Neural cell (in vitro differentiated cells): ENCODE data around the gene CDSN. TPM values are rescaled to one million over a fixed set of nuclear protein-coding genes. Genes with fewer than 3 reads are reported as not detected.

ENCODE experiments used
- H2AFZ ChIP-seq: fragments of 200-600, 300-800 bp; sonication (generic), shearing (Covaris generic); 2 replicates; pipeline ENCODE4 v1.6.0; 2014; ENCODE audit warnings: low read depth, mild to moderate bottlenecking, antibody characterized with exemption, low read length, moderate library complexity
- H3F3A ChIP-seq: fragments of 200-600 bp; shearing (Covaris generic); 2 replicates; pipeline ENCODE4 v1.6.1; 2016; ENCODE audit warnings: mild to moderate bottlenecking, moderate library complexity, mixed read lengths, antibody characterized with exemption, low read length; ENCODE audit not compliant: insufficient read depth, poor library complexity, severe bottlenecking
- H3K27ac ChIP-seq: fragments of 200-600, 300-800 bp; sonication (generic), shearing (Covaris generic); 2 replicates; pipeline ENCODE4 v1.5.1; 2014; ENCODE audit warnings: mild to moderate bottlenecking, low read length, moderate library complexity
- H3K27me3 ChIP-seq: fragments of 300-800, 200-600 bp; sonication (generic), shearing (Covaris generic); 2 replicates; pipeline ENCODE4 v1.6.0; 2014; ENCODE audit warnings: mild to moderate bottlenecking, low read depth, low read length, moderate library complexity; ENCODE audit not compliant: insufficient read depth
- H3K36me3 ChIP-seq: fragments of 300-800, 200-600 bp; sonication (generic), shearing (Covaris generic); 2 replicates; pipeline ENCODE4 v1.5.1; 2014; ENCODE audit warnings: mild to moderate bottlenecking, antibody characterized with exemption, low read length, moderate library complexity; ENCODE audit not compliant: insufficient read depth
- H3K4me2 ChIP-seq: fragments of 300-800, 200-600 bp; sonication (generic), shearing (Covaris generic); 2 replicates; pipeline ENCODE4 v1.6.0; 2014; ENCODE audit warnings: mild to moderate bottlenecking, low read length
- H3K4me3 ChIP-seq: fragments of 300-800, 200-600 bp; sonication (generic), shearing (Covaris generic); 2 replicates; pipeline ENCODE4 v1.5.1; 2014; ENCODE audit warnings: mild to moderate bottlenecking, low read length, moderate library complexity
- H3K79me2 ChIP-seq: fragments of 200-600 bp; shearing (Covaris generic); replicated peaks from 2 replicates; pipeline ENCODE4 v1.6.0; 2014; ENCODE audit warnings: mild to moderate bottlenecking, low read length, moderate library complexity; ENCODE audit not compliant: insufficient read depth
- H3K9ac ChIP-seq: fragments of 300-800, 200-600 bp; sonication (generic), shearing (Covaris generic); 2 replicates; pipeline ENCODE4 v1.6.1; 2016; ENCODE audit warnings: mild to moderate bottlenecking, low read length, mixed read lengths
- H3K9me2 ChIP-seq: fragments of 200-600 bp; shearing (Covaris generic); 2 replicates; pipeline ENCODE4 v1.6.1; 2016; ENCODE audit warnings: mild to moderate bottlenecking, low read length, mixed read lengths; ENCODE audit not compliant: insufficient read depth
- H3K9me3 ChIP-seq: fragments of 200-600, 300-800 bp; sonication (generic), shearing (Covaris generic); 2 replicates; pipeline ENCODE4 v1.6.1; 2016; ENCODE audit warnings: mild to moderate bottlenecking, mixed run types, low read length, moderate library complexity, mixed read lengths
- H4K20me1 ChIP-seq: fragments of 200-600 bp; shearing (Covaris generic); 2 replicates; pipeline ENCODE4 v1.6.1; 2016; ENCODE audit warnings: mild to moderate bottlenecking, mixed run types; ENCODE audit not compliant: insufficient read depth
- EP300 ChIP-seq: fragments of 450-650 bp; conservative IDR thresholded peaks from 2 replicates; pipeline ENCODE4 v1.6.1; 2014; ENCODE audit warnings: antibody characterized with exemption, mild to moderate bottlenecking, moderate library complexity; ENCODE audit not compliant: poor library complexity, severe bottlenecking
- EZH2 ChIP-seq: fragments of 200-600, 300-800 bp; shearing (Covaris generic), sonication (generic); IDR thresholded peaks from 2 replicates; pipeline ENCODE4 v1.6.1; 2014; ENCODE audit warnings: antibody characterized with exemption, low read length, borderline replicate concordance, mild to moderate bottlenecking; ENCODE audit not compliant: insufficient read depth, poor library complexity, severe bottlenecking
- MXI1 ChIP-seq: fragments of 450-650 bp; conservative IDR thresholded peaks from 2 replicates; pipeline ENCODE4 v1.6.1; 2014; ENCODE audit warnings: antibody characterized with exemption, mild to moderate bottlenecking; ENCODE audit not compliant: poor library complexity, severe bottlenecking
- SMC3 ChIP-seq: fragments of 450-650 bp; conservative IDR thresholded peaks from 2 replicates; pipeline ENCODE4 v1.6.1; 2014; ENCODE audit warnings: antibody characterized with exemption, mild to moderate bottlenecking, moderate library complexity; ENCODE audit not compliant: poor library complexity
- TAF1 ChIP-seq: IDR thresholded peaks from 2 replicates; pipeline ENCODE4 v1.6.1; 2012; ENCODE audit warnings: low read depth
- polyA plus RNA-seq: library from polyadenylated mRNA; depleted of rRNA; stranded (reverse); fragments of >200 nt; gene quantifications from 2 replicates; pipeline ENCODE4 v1.2.3, GENCODE V29; 2014
- TF ChIP-seq, protein P1 (sequence below): fragments of 450-650 bp; IDR thresholded peaks from 2 replicates; pipeline ENCODE4 v1.5.1; 2014; ENCODE audit warnings: antibody characterized with exemption, mild to moderate bottlenecking, moderate library complexity; ENCODE audit not compliant: poor library complexity, severe bottlenecking
- TF ChIP-seq, protein P2 (sequence below): IDR thresholded peaks from 2 replicates; pipeline ENCODE4 v1.6.1; 2012; ENCODE audit warnings: borderline replicate concordance

CDSN gene
- polyA plus RNA-seq, 1 donor from 2014 or later: not detected

DNA sequence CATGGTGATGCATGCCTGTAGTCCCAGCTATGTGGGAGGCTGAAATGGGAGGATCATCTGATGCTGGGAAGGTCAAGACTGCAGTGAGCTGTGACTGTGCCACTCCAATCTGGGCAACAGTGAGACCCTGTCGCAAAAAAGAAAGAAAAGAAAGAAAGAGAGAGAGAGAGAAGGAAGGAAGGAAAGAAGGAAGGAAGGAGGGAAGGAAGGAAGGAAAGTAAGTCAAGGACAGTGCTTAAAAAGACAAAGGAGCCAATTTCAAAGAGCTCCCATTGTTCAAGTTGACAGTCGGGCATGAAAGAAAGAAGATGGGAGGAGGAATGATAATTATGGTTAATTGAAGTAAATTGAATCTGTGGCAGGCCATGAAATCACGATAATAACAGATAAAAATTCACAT, 24.0 kb downstream of the CDSN start:
- Histone ChIP-seq H3K4me2 (no peak overlapping the region), H3K9me3 (no peaks in the 10 kb centered on the region), H3K79me2 (no peaks in the 10 kb centered on the region), H3F3A (no peaks in the 10 kb centered on the region), H3K27ac (no peak overlapping the region), H3K9ac (no peak overlapping the region), H3K9me2 (no peaks in the 10 kb centered on the region), H2AFZ (no peak overlapping the region), H3K27me3 (no peaks in the 10 kb centered on the region), H4K20me1 (no peaks in the 10 kb centered on the region), H3K4me3 (no peak overlapping the region), H3K36me3 (no peaks in the 10 kb centered on the region)
- no peak for TF ChIP-seq MXI1
- TF ChIP-seq, protein P1, sequence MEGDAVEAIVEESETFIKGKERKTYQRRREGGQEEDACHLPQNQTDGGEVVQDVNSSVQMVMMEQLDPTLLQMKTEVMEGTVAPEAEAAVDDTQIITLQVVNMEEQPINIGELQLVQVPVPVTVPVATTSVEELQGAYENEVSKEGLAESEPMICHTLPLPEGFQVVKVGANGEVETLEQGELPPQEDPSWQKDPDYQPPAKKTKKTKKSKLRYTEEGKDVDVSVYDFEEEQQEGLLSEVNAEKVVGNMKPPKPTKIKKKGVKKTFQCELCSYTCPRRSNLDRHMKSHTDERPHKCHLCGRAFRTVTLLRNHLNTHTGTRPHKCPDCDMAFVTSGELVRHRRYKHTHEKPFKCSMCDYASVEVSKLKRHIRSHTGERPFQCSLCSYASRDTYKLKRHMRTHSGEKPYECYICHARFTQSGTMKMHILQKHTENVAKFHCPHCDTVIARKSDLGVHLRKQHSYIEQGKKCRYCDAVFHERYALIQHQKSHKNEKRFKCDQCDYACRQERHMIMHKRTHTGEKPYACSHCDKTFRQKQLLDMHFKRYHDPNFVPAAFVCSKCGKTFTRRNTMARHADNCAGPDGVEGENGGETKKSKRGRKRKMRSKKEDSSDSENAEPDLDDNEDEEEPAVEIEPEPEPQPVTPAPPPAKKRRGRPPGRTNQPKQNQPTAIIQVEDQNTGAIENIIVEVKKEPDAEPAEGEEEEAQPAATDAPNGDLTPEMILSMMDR: no peak

DNA sequence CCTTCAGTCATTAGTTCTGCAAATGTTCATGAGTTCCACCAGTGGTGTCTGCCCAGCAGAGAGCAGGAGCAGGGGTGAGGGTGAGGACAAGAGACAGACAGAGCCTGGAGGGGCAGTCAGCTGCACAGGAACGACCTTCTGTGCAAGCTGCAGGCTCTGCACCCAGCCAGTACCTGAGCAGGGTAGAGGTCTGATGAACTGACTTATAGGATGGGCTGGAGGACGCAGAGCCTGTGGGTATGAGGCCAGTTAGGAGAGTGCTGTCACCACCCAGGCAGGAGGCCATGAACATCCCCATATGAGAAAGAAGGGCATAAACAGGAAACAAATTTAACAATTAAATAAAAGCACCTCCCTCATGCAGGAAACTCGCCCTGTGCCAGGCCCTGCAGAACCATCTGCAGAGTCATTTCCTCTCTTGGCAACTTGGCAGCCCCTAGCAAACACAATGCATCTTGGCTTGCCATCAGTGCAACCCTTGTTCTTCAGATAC, 25.8 kb downstream of the CDSN start:
- Histone ChIP-seq H3F3A (no peaks in the 10 kb centered on the region), H3K9me3 (no peaks in the 10 kb centered on the region), H3K4me3 (no peak overlapping the region), H3K79me2 (no peaks in the 10 kb centered on the region), H3K27ac (no peak overlapping the region), H3K9ac (no peak overlapping the region), H3K36me3 (no peaks in the 10 kb centered on the region), H3K27me3 (no peaks in the 10 kb centered on the region), H2AFZ (no peak overlapping the region), H3K4me2 (no peak overlapping the region), H3K9me2 (no peaks in the 10 kb centered on the region), H4K20me1 (no peaks in the 10 kb centered on the region)
- no peak for TF ChIP-seq TAF1
- TF ChIP-seq MXI1: no peak
- no peak for TF ChIP-seq EP300

DNA sequence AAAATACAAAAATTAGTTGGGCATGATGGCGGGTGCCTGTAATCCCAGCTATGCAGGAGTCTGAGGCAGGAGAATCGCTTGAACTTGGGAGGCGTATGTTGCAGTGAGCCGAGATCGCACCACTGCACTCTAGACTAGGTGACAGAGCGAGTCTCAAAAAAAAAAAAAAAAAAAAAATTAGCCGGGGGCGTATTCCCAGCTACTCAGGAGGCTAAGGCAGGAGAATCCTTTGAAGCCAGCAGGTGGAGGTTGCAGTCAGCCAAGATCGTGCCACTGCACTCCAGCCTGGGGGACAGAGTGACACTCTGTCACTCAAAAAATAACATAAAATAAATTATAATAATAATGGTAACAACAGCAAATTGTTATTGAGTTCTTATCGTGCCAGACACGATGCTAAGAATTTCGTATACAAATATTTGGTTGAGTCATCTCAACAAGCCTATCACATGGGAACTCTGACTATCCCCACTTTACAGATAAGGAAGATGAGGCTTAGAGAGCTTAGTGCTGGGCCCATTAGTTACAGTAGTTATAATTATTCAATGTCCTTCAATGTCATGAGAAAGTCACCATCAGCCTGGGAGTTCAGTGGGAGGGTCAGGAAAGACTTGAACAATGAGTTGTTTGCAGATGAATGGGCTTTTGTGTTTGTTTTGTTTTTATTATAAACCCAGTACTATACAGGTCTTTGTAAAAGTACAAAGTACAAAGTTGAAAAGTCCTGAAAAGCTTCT, 27.3 kb downstream of the CDSN start:
- H3K27ac ChIP-seq: no peak overlapping the region
- no peaks in the 10 kb centered on the region for H3F3A ChIP-seq
- no peak overlapping the region for H3K4me3 ChIP-seq
- no peaks in the 10 kb centered on the region for H3K9me3 ChIP-seq
- H3K9ac ChIP-seq: no peak overlapping the region
- TF ChIP-seq EP300: no peak
- TF ChIP-seq, protein P2, sequence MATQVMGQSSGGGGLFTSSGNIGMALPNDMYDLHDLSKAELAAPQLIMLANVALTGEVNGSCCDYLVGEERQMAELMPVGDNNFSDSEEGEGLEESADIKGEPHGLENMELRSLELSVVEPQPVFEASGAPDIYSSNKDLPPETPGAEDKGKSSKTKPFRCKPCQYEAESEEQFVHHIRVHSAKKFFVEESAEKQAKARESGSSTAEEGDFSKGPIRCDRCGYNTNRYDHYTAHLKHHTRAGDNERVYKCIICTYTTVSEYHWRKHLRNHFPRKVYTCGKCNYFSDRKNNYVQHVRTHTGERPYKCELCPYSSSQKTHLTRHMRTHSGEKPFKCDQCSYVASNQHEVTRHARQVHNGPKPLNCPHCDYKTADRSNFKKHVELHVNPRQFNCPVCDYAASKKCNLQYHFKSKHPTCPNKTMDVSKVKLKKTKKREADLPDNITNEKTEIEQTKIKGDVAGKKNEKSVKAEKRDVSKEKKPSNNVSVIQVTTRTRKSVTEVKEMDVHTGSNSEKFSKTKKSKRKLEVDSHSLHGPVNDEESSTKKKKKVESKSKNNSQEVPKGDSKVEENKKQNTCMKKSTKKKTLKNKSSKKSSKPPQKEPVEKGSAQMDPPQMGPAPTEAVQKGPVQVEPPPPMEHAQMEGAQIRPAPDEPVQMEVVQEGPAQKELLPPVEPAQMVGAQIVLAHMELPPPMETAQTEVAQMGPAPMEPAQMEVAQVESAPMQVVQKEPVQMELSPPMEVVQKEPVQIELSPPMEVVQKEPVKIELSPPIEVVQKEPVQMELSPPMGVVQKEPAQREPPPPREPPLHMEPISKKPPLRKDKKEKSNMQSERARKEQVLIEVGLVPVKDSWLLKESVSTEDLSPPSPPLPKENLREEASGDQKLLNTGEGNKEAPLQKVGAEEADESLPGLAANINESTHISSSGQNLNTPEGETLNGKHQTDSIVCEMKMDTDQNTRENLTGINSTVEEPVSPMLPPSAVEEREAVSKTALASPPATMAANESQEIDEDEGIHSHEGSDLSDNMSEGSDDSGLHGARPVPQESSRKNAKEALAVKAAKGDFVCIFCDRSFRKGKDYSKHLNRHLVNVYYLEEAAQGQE: no peak
- TF ChIP-seq EZH2: no peak
- no peak for TF ChIP-seq SMC3
- no peak for TF ChIP-seq MXI1
- H3K79me2 ChIP-seq: no peaks in the 10 kb centered on the region
- no peaks in the 10 kb centered on the region for H3K27me3 ChIP-seq
- no peak overlapping the region for H2AFZ ChIP-seq
- H3K9me2 ChIP-seq: no peaks in the 10 kb centered on the region
- H3K4me2 ChIP-seq: no peak overlapping the region
- H3K36me3 ChIP-seq: no peaks in the 10 kb centered on the region
- H4K20me1 ChIP-seq: no peaks in the 10 kb centered on the region
